Activated CD4-positive, CD25-positive, alpha-beta regulatory T cell treated with anti-CD3 and anti-CD28 coated beads, Interleukin-2, amount 50 U/mL, for 16 hours (primary cell): ENCODE measurements around the gene FNDC10.

ENCODE experiments used
- DNase-seq: peaks from one replicate; pipeline ENCODE4 v3.0.0-alpha.2; 2020; ENCODE audit warnings: low read depth, low spot score

FNDC10 gene

GRCh38 chr1:1627829-1628753, 28.2 kb upstream of the FNDC10 start:
- no peak for DNase-seq

DNA sequence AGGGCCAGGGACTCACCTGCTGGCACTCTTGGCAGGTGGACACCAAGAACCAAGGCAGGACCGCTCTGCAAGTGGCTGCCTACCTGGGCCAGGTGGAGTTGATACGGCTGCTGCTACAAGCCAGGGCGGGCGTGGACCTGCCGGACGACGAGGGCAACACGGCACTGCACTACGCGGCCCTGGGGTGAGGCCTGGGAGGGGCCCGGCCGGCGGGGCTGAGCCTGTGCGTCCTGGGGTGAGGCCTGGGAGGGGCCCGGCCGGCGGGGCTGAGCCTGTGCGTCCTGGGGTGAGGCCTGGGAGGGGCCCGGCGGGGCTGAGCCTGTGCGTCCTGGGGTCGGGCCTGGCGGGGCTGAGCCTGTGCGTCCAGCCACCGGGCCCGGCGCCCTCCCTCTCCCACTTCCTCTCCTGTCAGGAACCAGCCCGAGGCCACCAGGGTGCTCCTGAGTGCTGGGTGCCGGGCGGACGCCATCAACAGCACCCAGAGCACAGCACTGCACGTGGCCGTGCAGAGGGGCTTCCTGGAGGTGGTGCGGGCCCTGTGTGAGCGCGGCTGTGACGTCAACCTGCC, 27.4 kb upstream of the FNDC10 start:
- no peak for DNase-seq

DNA sequence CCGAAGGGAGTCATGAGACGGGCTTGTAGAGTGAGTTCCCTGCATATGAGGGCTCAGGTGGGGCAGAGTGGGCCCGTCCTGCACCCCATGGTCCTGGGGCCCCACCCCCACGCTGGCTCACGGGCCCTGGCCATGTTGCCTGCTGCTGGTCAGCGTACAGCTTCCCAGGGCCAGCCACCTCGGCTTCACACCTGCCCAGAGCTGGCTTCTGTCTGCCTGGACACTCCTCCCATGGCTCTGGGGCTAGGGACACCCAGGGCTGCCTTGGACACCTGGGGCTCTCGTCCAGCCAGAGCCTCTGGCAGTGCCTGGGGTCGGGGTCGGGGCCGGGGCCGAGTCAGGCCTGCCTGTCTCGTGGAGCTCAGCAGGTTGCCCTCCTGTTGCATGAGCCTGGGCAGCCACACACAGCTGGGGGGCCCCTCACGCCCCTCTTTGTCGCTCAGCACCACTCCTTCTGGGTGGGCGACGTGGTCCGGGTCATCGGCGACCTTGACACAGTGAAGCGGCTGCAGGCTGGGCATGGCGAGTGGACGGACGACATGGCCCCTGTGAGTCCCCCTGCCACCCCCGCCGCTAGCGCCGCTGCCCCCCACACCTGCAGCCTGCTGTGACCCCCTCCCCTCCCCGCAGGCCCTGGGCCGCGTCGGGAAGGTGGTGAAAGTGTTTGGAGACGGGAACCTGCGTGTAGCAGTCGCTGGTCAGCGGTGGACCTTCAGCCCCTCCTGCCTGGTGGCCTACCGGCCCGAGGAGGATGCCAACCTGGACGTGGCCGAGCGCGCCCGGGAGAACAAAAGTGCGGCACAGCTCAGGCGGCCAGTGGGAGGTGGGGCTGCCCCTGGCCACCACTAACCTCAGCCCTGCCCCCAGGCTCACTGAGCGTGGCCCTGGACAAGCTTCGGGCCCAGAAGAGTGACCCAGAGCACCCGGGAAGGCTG, 26.5 kb upstream of the FNDC10 start:
- DNase-seq, result no peak

DNA sequence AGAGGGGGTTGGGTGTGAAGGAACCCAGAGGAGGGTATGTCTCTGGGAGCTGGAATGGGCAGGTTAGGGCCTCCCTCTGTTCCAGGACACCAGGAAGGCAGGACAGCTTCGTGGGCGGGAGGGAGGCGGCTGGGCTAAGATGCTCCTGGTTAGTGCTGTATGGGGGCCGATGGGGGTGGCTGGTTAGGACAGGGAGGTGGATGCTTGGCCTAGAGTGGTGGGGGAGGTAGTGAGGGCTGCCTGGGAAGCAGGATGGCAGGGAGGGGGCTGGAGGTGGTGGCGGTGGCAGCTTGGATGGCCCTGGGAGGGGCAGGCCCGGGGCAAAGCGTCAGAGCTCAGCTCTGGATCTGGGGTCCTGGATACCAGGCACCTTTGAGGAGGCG, 25.9 kb upstream of the FNDC10 start:
- DNase-seq, result no peak

- no peak for DNase-seq
These were observed 25.5 kb upstream of the FNDC10 start for GRCh38 chr1:1625404-1625775.

GRCh38 chr1:1624443-1625403, 24.8 kb upstream of the FNDC10 start:
- no peak for DNase-seq

DNA sequence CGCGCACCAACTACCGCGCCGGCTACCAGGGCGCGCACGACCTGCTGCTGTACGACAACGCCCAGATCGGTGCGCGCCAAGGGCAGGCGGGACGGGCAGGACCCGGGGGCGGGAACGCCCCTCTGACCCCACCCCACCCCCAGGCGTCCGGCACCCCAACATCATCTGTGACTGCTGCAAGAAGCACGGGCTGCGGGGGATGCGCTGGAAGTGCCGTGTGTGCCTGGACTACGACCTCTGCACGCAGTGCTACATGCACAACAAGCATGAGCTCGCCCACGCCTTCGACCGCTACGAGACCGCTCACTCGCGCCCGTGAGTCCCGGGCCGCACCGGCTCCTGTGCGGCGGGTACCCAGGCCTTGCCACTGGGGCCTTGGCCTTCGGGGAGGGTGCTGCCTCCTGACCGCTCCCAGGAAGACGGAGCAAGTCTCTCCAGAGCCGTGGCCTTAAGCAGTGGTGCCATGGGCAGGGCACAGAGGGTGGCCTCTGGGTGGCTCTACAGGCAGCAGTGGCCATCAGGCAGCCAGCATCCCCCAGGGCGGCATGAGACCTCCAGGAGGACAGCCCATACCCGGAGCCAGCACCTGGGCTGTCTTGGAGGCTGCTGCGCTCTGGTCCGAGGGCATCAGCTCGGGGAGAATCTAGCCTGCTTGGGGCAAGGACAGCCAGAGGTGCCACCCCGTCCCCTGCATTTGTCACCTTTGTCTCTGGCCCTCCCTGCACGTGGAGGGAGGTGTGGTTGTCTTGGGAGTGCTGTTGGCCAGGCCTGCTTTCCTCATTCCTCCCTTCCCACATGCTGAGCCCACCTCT, 23.9 kb upstream of the FNDC10 start:
- DNase-seq, result no peak

GRCh38 chr1:1623181-1623630, 23.3 kb upstream of the FNDC10 start:
- DNase-seq, result no peak

- no peak for DNase-seq
These were observed 22.8 kb upstream of the FNDC10 start for GRCh38 chr1:1622788-1623094.

GRCh38 chr1:1622010-1622787, 22.3 kb upstream of the FNDC10 start:
- DNase-seq, result no peak

- no peak for DNase-seq
These were observed 21.5 kb upstream of the FNDC10 start for GRCh38 chr1:1621173-1622009.

DNA sequence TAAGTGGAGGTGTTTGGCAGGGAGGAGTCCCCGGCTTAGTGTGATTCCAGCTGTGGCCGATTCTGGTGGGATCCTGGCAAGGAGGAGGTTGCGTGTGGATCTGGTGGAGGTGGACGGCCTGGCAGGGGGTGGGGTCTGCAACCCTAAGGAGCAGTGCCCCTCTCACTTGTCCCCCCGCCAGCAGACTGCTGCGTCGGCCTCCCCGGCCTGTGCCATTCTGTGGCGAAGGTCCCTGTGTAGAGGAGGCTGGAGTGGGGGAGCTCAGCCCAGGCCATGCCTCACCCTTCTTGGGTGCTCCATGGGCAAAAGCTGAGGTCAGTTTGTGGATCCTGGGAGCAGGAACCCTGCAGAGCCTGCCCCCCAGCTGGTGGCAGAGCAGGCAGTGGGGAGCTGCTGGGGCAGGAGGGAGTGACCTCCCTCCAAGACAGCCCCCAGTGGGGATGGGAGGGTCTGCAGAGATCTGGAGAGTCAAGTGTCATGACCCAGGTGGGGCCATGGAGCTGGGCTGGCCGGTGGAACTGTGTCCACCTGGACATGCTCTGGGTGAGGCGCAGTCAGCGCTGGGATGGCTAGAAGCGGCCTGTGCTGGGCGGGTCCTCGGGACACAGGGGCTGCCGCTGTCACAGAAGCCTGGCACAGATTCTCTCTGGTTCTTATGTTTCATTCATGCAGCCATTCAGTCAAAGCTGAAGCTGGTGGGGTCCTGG, 20.7 kb upstream of the FNDC10 start:
- DNase-seq, result no peak

- DNase-seq, result no peak
These were observed 20.0 kb upstream of the FNDC10 start for GRCh38 chr1:1619917-1620361.

GRCh38 chr1:1618396-1619068, 18.6 kb upstream of the FNDC10 start:
- DNase-seq, result no peak

- no peak for DNase-seq
These were observed 18.0 kb upstream of the FNDC10 start for GRCh38 chr1:1617925-1618324.

DNA sequence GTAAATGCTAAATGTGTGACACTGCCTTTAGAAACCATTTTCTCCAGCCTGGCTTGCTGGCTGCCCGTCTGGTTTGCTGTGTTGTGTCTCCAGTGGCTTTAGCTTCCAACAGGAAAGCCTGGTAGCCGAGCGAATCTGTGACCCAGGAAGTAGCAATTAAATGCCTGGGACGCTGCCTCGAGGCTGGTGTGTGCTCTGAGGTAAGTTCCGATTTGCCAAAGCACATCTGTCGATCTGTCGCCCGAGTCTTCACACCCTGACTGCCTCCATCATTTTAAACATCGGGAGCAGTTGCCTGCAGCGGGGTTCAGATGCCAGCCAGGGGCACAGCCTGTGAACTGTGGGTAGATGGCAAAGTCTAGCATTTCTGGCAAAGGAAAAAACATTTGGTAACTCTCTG, 17.6 kb upstream of the FNDC10 start:
- no peak for DNase-seq

DNA sequence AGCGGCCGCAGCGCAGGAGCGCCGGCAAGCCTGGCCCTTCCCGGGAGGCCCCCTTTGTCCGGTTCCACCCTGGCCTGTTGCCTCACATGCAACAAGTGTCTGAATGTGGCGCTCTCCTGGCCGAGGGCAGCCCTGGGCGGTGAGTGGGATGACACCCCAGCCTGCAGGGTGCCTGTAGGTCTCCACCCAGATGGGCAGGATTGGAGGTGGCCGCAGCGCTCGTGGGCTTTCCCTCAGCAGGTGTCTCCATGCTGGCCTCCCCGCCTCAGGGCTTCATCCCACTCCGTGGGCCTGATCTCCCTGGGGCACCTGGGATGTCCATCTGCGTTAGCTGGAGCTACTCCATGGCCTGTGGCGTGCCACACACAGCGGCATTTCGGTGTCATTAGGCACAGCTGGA, 16.9 kb upstream of the FNDC10 start:
- no peak for DNase-seq
